Measurements from ENCODE around the gene ANO7.

Gene ANO7

GRCh38 chr2:241148891-241149674, 39.4 kb upstream of the ANO7 start, which contains the start of gene PASK:
TSS of gene PASK (minus strand) at chr2:241149472. CDS start at chr2:241143032, 6,440 bp downstream.
- peak within 1 kb of the TSS; percentile 61 for H3K9ac ChIP-seq
- no peak for TF ChIP-seq CTCF (IDR thresholded peaks at IDR 0.05)

GRCh38 chr2:241149675-241149924, 38.9 kb upstream of the ANO7 start:
- Histone ChIP-seq H3K4me3 (ENCODE audit: low read depth, low read length) (peak overlapping the region; percentile 83), H3K9ac (peak overlapping the region; percentile 61), H3K4me1 (peaks cover 14% of the 10 kb centered on the region), H3K9me3 (ENCODE audit: control insufficient read depth, low read length) (no peaks in the 10 kb centered on the region), H3K27me3 (ENCODE audit: control insufficient read depth, insufficient read depth, low read length) (no peaks in the 10 kb centered on the region), H3K27ac (peak overlapping the region; percentile 61), H3K4me2 (ENCODE audit: low read length) (peak overlapping the region; percentile 94), H2AFZ (peak overlapping the region; percentile 98), H3K36me3 (ENCODE audit: control insufficient read depth, insufficient read depth, low read length) (no peaks in the 10 kb centered on the region), H3K79me2 (peaks cover 5% of the 10 kb centered on the region)
- no peak for TF ChIP-seq CTCF (IDR thresholded peaks at IDR 0.05)

More at GRCh38 chr2:241148891-241149674, 39.4 kb upstream of the ANO7 start, which contains the start of gene PASK:
- Histone ChIP-seq H3K4me2 (ENCODE audit: low read length) (peak within 1 kb of the TSS; percentile 94), H3K79me2 (peaks cover 5% of the 10 kb centered on the region), H3K4me3 (ENCODE audit: low read depth, low read length) (peak within 1 kb of the TSS; percentile 83), H3K36me3 (ENCODE audit: control insufficient read depth, insufficient read depth, low read length) (no peaks in the 10 kb centered on the region), H2AFZ (peak within 1 kb of the TSS; percentile 98), H3K9me3 (ENCODE audit: control insufficient read depth, low read length) (no peaks in the 10 kb centered on the region), H3K27me3 (ENCODE audit: control insufficient read depth, insufficient read depth, low read length) (no peaks in the 10 kb centered on the region), H3K4me1 (peaks cover 14% of the 10 kb centered on the region), H3K27ac (peak within 1 kb of the TSS; percentile 61)

GRCh38 chr2:241149925-241150659, 38.4 kb upstream of the ANO7 start, which contains the start of gene PPP1R7:
TSS of gene PPP1R7 (plus strand) at chr2:241150467. CDS start at chr2:241150496, 29 bp downstream.
- Histone ChIP-seq H3K27ac (peak within 1 kb of the TSS; percentile 61), H3K4me1 (peaks cover 14% of the 10 kb centered on the region), H3K9me3 (ENCODE audit: control insufficient read depth, low read length) (no peaks in the 10 kb centered on the region), H2AFZ (peak within 1 kb of the TSS; percentile 98), H3K4me2 (ENCODE audit: low read length) (peak within 1 kb of the TSS; percentile 94), H3K4me3 (ENCODE audit: low read depth, low read length) (peak within 1 kb of the TSS; percentile 83), H3K36me3 (ENCODE audit: control insufficient read depth, insufficient read depth, low read length) (no peaks in the 10 kb centered on the region), H3K27me3 (ENCODE audit: control insufficient read depth, insufficient read depth, low read length) (no peaks in the 10 kb centered on the region), H3K9ac (peak within 1 kb of the TSS; percentile 61), H3K79me2 (peaks cover 5% of the 10 kb centered on the region)
- no peak for TF ChIP-seq CTCF (IDR thresholded peaks at IDR 0.05)

- TF ChIP-seq CTCF (IDR thresholded peaks at IDR 0.05) = no peak
- H3K79me2 ChIP-seq = peaks cover 5% of the 10 kb centered on the region
- peak overlapping the region; percentile 98 for H2AFZ ChIP-seq
- no peak overlapping the region for H3K27ac ChIP-seq
- no peak overlapping the region for H3K9ac ChIP-seq
- H3K4me1 ChIP-seq = peaks cover 14% of the 10 kb centered on the region
- H3K4me3 ChIP-seq (ENCODE audit: low read depth, low read length) = peak overlapping the region; percentile 83
- peak overlapping the region; percentile 80 for H3K4me2 ChIP-seq (ENCODE audit: low read length)
- no peaks in the 10 kb centered on the region for H3K27me3 ChIP-seq (ENCODE audit: control insufficient read depth, insufficient read depth, low read length)
- no peaks in the 10 kb centered on the region for H3K9me3 ChIP-seq (ENCODE audit: control insufficient read depth, low read length)
- no peaks in the 10 kb centered on the region for H3K36me3 ChIP-seq (ENCODE audit: control insufficient read depth, insufficient read depth, low read length)
These were observed 37.6 kb upstream of the ANO7 start for GRCh38 chr2:241150660-241151530.

Measured in parathyroid adenoma (tissue), 2 donors.